HG02763 (cell line): ENCODE measurements around the gene PARP8.
A peak's percentile ranks its signal among the peaks of the same experiment; 100 is the strongest.

Experiments
- ATAC-seq: cut with Tn5 transposase; IDR thresholded peaks from one replicate; pipeline ENCODE4 v1.9.1; 2021; ENCODE audit warnings: mild to moderate bottlenecking, moderate library complexity; ENCODE audit not compliant: unreplicated experiment

PARP8 gene

GRCh38 chr5:50724262-50724661, 57.8 kb downstream of the PARP8 start:
- no peak for ATAC-seq

DNA sequence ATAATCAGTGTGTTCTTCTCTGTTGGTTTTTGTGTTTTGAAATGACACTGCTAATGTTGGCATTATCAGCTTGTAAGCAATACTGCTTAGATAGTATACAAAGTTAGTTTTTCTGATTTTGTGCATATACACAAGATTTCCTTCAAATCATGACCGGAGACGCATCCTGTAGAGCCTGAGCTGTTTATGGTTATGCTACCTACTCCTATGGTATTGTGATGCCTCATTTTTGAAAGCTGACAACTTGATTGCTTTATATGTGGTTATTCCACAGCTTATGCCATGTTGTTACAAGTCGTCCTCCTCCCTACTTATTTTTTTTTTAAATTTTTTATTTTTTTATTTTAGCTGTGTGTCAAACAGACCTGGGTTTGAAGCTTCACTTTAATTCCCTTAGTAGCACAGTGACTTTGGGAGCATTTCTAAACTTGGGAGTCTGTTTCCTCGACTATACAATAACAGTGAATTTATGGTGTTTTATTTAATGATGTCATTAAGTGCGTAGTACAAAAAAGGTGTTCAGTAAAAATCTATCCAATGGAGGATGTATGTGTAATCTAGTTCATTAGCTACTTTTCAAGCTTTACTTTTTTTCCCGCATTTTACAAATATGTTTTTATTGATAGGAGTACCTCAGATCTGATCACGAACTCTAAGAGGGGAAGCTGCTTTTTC, 59.5 kb downstream of the PARP8 start:
- ATAC-seq = no peak

DNA sequence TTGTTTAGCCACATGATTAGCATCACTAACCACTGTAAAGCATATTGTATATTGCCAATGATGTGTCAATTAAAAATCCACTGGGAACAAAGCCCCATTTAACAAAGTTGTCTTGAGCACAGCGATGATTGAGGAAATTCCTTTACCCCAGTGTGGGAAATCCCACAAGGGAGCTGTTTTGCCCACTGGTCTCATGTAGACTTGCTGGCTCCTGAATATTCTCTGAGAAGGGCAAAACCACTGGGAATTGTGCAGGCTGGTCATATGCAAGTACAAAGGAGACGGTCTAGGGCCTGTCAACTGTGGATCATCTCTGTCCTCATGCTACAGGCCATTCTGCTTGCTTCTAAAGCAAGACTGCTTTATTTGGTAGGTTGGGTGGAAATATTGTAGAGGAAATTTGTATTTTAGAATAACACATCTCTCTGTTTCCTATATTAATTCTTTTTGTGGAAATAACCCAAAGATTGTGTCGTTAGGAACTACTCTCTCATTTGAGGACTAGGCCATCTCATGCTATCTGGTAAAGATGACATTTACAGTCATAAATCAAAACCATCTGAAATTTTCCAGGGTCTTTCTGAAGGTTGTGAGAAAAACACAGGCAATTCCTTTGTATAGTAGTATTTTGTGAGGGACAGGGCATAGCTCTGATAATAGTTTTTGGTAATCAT, 60.2 kb downstream of the PARP8 start:
- no peak for ATAC-seq

DNA sequence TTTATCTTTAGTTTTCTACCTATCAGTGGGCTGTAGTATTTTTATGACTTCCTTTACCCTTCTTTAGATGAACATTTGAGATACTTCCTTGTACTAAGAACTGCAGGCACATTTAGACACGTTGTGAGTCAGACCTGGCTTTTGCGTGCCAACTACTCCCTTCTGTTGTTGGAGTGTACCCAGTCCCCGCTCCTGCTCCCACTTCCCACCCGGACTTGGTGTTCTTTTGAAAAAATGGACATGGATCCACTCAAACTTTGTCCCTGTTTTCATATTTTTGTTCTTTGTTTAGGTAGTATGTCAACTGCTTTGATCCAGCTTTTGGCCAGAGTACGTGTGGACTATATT, 60.7 kb downstream of the PARP8 start:
- ATAC-seq = no peak

- no peak for ATAC-seq
Measured at GRCh38 chr5:50727845-50728244, 61.4 kb downstream of the PARP8 start.

DNA sequence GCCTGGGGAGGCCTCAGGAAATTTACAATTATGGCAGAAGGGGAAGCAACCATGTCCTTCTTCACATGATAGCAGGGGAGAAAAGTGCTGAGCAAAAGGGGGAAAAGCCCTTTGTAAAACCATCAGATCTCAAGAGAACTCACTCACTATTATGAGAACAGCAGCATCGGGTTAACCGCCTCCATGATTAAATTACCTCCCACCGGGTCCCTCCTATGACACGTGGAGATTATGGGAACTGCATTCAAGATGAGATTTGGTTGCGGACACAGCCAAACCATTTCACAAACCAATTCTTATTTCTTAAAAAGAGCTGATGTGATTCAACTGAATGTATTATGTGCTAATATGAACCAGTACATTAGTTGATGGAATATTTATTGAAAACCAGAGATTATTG, 63.9 kb downstream of the PARP8 start:
- ATAC-seq = no peak

DNA sequence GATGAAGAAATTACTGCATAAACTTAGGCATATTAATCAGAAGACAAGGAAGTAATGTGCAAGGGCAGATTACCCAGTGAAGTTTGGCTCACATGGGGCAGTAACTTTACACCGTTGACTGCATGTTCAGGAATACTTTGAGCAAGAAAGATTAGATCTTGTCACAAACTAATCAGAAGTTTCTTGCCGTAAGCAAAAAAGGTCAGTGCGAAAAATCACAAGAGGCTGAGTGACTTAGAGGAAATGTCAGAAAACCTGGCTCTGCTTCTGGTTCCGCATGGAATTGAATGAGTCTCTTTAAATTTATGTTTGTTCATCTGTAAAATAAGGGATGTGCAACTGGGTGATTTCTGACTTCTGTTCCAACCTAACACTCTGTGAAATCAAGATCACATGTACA, 64.4 kb downstream of the PARP8 start:
- no peak for ATAC-seq

- no peak for ATAC-seq
Measured at GRCh38 chr5:50733741-50734140, 67.3 kb downstream of the PARP8 start.

DNA sequence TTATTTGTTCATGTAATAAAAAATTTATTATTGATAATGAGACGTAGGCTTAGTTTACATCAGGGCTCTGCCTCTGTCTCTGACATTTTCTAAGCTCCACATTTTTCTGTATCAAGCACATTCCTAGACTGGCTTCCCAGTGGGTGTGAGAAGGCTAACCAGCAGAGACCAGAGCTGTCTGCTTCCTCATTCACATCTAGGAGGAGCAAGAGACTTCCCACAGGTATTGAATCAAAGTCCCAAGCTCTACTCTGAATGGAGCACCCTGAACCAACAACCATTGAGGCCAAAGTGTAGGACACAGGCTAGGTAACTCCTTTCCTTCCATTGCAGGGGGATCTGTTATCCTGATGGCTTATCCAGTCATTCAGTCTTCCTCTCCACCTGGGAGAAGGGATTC, 72.4 kb downstream of the PARP8 start:
- ATAC-seq = no peak

- ATAC-seq = no peak
Measured at GRCh38 chr5:50740832-50741231, 74.4 kb downstream of the PARP8 start.

DNA sequence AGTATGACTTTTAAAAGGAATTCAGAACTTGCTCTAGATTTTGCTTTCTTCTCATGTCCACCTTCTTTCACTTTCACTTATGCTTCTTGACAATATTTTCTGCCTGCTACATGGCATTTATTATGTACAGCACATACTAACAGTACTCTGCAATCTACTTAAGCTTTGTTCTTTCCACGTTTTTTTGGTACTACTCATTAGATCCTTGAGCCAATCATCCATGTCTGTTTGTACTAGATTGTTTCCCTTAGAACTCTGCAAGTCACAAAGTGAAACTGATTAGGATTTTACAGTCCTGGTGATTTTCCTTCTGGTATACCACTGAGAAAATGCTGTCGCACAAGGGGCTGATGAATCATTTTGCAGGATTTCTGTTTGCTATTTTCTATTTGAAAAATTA, 78.3 kb downstream of the PARP8 start:
- peak; percentile 56 for ATAC-seq

DNA sequence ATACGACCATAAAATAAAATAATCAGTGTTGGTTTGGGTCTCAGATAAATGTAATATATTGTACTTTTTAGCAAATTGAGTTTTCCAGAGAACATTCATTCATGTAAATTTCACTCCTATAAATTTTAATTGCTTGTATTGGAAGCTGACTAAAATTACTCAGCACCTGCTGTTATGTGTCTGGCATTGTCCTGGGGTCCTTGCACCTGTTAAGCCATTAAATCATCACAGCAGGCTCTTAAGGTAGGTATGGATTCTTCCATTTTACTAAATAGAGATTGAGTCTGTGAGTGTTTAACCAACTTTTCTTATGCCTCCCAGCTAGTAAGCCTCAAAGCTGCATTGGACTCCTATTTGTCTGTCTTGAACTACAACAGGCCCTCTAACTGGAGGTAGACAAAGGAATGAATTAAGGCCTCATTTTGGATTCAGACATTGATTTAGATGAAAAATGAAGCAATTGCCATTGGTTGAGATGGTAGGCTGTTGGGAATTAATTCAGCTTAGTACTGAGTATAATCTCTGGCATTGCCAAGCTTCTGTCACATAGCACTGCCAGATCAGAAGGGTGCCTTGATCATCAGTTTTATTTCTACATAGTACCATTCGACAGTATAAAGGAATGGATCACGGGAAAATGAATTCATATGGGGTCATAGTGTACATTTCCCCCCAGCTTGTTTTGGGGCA, 78.9 kb downstream of the PARP8 start:
- ATAC-seq = no peak

GRCh38 chr5:50749181-50749580, 82.7 kb downstream of the PARP8 start:
- ATAC-seq = no peak

GRCh38 chr5:50749873-50750272, 83.4 kb downstream of the PARP8 start:
- ATAC-seq = no peak

DNA sequence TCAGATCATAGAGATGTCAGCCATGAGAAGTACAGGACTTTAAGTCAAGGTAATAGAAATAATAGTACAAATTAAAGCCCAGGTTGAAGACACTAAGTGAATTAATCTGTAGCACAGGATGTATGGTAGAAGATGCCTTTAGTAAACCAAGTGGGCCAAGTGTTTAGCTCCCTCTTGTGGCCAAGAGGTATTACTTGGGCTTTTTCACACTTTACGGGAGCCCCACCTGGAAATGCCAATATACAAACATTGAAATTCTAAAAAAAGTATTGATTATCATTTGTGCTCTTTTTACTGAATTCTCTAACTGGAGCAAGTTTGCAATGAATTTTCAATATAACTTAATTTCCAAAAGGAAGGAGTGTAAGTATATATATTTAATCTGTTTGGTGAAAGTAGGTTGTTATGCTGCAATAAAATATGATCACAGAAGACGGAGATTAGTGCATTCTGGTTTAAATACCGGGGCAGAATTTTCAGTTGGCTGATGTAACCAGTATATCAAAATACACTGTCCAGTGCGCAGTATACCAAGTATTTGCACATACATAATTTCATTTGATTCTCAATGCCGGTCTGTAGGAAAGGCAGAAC, 84.7 kb downstream of the PARP8 start:
- ATAC-seq = peak; percentile 91

- no peak for ATAC-seq
Measured at GRCh38 chr5:50752800-50753199, 86.4 kb downstream of the PARP8 start.

DNA sequence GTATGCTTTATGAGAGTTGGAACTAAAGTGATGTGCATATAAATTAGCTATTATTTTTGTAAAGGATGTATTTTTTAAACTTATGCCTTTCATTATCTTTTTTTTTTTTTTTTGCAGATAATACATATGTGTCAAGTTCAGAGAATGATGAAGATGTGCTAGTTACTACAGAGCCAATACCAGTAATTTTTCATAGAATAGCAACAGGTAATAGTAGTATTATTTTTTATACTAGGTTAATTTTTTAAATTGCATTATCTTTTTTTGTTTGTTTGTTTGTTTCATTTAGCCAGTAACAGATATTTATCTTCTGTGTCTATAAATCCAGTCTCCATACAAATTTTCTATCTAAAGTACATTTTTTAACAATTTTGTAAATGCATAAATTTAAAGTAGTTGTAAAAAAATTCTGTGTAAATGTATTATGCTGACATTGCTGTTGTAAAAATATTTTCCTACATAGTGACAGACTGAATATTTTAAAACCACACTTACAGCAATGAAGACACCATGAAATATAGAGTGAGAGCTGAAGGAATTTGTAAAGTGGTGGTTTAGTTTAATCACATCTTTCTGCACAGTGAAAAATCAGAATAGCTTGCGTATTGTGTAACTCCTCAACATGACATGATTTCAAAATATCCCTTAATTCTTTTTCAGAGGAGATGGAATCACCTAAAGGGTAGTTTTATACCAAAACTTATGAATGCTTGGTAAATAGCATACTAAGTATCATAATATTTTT, 93.3 kb downstream of the PARP8 start:
- ATAC-seq = no peak

DNA sequence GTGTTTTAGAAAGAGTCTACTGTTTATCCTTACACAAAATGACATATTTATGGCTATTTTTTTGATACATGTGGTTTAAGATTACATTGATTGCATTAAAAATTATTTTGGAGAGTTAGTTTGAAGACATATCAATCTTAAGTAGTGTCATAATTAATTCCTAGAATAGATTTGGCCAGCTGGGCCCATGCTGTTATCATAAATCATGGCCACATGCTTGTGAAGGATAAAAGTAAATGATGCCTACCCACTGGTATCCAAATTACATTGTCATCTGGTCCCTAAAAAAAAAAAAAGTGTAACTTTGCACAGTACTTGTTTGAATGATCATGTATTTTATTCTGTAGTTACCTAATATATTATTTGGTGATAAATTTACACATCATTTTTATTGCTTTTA, 96.9 kb downstream of the PARP8 start:
- ATAC-seq = no peak

DNA sequence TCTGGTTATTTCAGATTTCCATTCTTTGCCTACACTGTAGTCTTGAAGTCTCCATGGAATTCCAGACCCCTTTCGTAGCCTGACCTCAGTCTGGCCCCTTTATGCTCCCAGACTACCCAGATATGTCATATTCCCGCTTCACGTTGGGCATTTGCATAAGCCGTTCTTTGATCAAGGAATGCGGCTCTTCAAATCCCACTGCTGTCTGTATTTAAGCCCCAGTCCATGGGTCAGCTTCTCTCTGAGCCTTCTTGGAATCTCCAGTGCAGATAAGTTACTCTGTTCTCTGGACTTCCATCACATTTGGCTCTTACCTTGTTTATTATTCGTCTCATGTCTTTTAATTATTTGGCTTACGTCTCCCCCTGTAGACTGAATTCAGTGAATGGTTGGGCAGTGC, 97.4 kb downstream of the PARP8 start:
- no peak for ATAC-seq

- no peak for ATAC-seq
Measured at GRCh38 chr5:50766042-50766441, 99.6 kb downstream of the PARP8 start.

DNA sequence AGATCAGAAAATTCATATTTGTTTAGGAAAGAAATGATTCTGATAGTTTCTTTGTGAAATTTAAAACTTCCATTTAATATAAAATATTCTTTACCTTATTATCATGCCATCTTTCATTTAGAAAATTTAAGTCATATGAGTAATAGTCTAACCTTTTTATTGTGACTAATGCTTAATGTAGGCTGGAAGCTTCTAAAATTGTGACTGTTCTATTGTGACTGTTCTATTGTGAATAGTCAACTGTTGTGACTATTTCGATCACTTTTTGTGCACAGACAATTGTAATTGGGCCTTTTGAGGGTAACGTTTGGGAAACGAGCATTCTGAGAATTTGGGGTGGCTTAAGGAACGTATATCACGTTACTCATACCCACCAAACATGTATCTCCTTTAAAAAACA, 100.0 kb downstream of the PARP8 start:
- no peak for ATAC-seq
